HG03280 (cell line): ENCODE measurements around the gene GJA4.

Source experiments
- ATAC-seq: cut with Tn5 transposase; IDR thresholded peaks from one replicate; pipeline ENCODE4 v1.9.1; 2021; ENCODE audit warnings: mild to moderate bottlenecking, moderate library complexity; ENCODE audit not compliant: unreplicated experiment

The GJA4 gene

GRCh38 chr1:34792868-34793727 is at the start of gene GJA4:
Gene GJA4 (plus strand): TSS chr1:34792999. CDS start chr1:34794214, 1,215 bp downstream.
- ATAC-seq = no peak

- ATAC-seq = no peak
Measured at GRCh38 chr1:34743775-34744174, 49.0 kb upstream of the GJA4 start.

- ATAC-seq = no peak
Measured at GRCh38 chr1:34744851-34745250, 47.9 kb upstream of the GJA4 start.

- ATAC-seq = no peak
Measured at GRCh38 chr1:34745666-34746065, 47.1 kb upstream of the GJA4 start.

GRCh38 chr1:34746101-34746500 is 46.7 kb upstream of the GJA4 start:
- ATAC-seq = no peak

- ATAC-seq = no peak
Measured at GRCh38 chr1:34746785-34747637, 45.8 kb upstream of the GJA4 start.

- no peak for ATAC-seq
Measured at GRCh38 chr1:34747638-34747941, 45.2 kb upstream of the GJA4 start.

GRCh38 chr1:34749992-34750391 is 42.8 kb upstream of the GJA4 start:
- no peak for ATAC-seq

GRCh38 chr1:34750610-34751009 is 42.2 kb upstream of the GJA4 start:
- no peak for ATAC-seq

- no peak for ATAC-seq
Measured at GRCh38 chr1:34753163-34753562, 39.6 kb upstream of the GJA4 start.

- no peak for ATAC-seq
Measured at GRCh38 chr1:34754964-34755637, 37.7 kb upstream of the GJA4 start, which contains the start of gene GJB5. Gene GJB5 (plus strand): TSS chr1:34755047. CDS start chr1:34757331, 2,284 bp downstream.

GRCh38 chr1:34755961-34756360 is 36.8 kb upstream of the GJA4 start:
- no peak for ATAC-seq

GRCh38 chr1:34757386-34757785 is 35.4 kb upstream of the GJA4 start:
- ATAC-seq = no peak

GRCh38 chr1:34758751-34759150 is 34.0 kb upstream of the GJA4 start:
- no peak for ATAC-seq

GRCh38 chr1:34759503-34760357 is 33.1 kb upstream of the GJA4 start, which contains the start of gene GJB4:
Gene GJB4 (plus strand): TSS chr1:34759740. CDS start chr1:34761255, 1,515 bp downstream.
- no peak for ATAC-seq

- no peak for ATAC-seq
Measured at GRCh38 chr1:34761176-34761761, 31.5 kb upstream of the GJA4 start.

GRCh38 chr1:34761776-34762307 is 31.0 kb upstream of the GJA4 start:
- ATAC-seq = no peak

- no peak for ATAC-seq
Measured at GRCh38 chr1:34762474-34763141, 30.2 kb upstream of the GJA4 start.

GRCh38 chr1:34763142-34763781 is 29.5 kb upstream of the GJA4 start:
- no peak for ATAC-seq
